SH-SY5Y (cell line): ENCODE data around the gene CFAP68.

Experiments used
- GATA2 ChIP-seq: IDR thresholded peaks from 2 replicates; pipeline ENCODE4 v1.6.1; 2011; ENCODE audit warnings: mild to moderate bottlenecking, low read depth, low read length
- GATA3 ChIP-seq: IDR thresholded peaks from 2 replicates; pipeline ENCODE4 v1.6.1; 2011; ENCODE audit warnings: low read depth, mild to moderate bottlenecking, low read length, moderate library complexity

DNA sequence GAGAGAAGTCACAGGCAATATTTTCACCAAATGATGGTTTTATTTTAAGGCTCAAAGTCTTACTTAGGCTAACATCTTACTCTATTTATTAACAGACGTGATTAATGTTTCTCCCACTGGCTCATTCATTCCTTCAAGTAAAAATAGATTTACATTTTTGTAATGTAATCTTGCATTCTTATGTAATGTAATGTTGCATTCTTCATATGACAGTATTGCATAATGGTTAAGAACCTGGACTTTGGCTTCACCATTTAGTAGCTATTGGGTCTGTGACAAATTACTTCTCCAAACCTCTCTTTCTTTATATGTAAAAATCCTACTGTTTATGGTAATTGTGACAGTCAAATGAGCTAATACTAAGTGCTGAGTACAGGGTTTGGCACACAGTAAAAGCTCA, 54.5 kb downstream of the CFAP68 start:
- TF ChIP-seq GATA2 (no peak), GATA3 (no peak)
